Renal cortical epithelial cell (primary cell): Measurements from ENCODE around the gene HNRNPM. TPM values are rescaled to one million over a fixed set of nuclear protein-coding genes. Genes with fewer than 3 reads are reported as not detected.

Source experiments
- DNase-seq: peaks from one replicate; pipeline ENCODE4 v3.0.0-alpha.2; 2011; ENCODE audit warnings: low read depth
- total RNA-seq: library from RNA; depleted of rRNA; stranded (reverse); fragments of >200 nt; gene quantifications from 2 replicates; pipeline ENCODE4 v1.2.3, GENCODE V29; 2014

The HNRNPM gene
- total RNA-seq, 1 donor from 2014 or later: 98.8 TPM

- no peak for DNase-seq
Observed at GRCh38 chr19:8487137-8487851, 42.5 kb downstream of the HNRNPM start.

- no peak for DNase-seq
Observed at GRCh38 chr19:8488365-8488764, 43.6 kb downstream of the HNRNPM start.

- no peak for DNase-seq
Observed at GRCh38 chr19:8489561-8490394, 45.0 kb downstream of the HNRNPM start.

- DNase-seq: no peak
Observed at GRCh38 chr19:8490395-8490760, 45.6 kb downstream of the HNRNPM start.

- no peak for DNase-seq
Observed at GRCh38 chr19:8490873-8491272, 46.1 kb downstream of the HNRNPM start.

- no peak for DNase-seq
Observed at GRCh38 chr19:8491574-8491973, 46.8 kb downstream of the HNRNPM start.

- no peak for DNase-seq
Observed at GRCh38 chr19:8494158-8494557, 49.4 kb downstream of the HNRNPM start.

- DNase-seq: no peak
Observed at GRCh38 chr19:8498295-8498694, 53.5 kb downstream of the HNRNPM start.

GRCh38 chr19:8499048-8499833, 54.5 kb downstream of the HNRNPM start:
- DNase-seq: no peak

GRCh38 chr19:8500158-8500557, 55.4 kb downstream of the HNRNPM start:
- DNase-seq: no peak

- DNase-seq: no peak
Observed at GRCh38 chr19:8501516-8501915, 56.7 kb downstream of the HNRNPM start.

- DNase-seq: no peak
Observed at GRCh38 chr19:8501981-8502380, 57.2 kb downstream of the HNRNPM start.

GRCh38 chr19:8503510-8503909, 58.7 kb downstream of the HNRNPM start:
- DNase-seq: no peak

GRCh38 chr19:8504171-8504570, 59.4 kb downstream of the HNRNPM start:
- DNase-seq: no peak

- no peak for DNase-seq
Observed at GRCh38 chr19:8504919-8505318, 60.1 kb downstream of the HNRNPM start.

- peak; percentile 24 for DNase-seq
Observed at GRCh38 chr19:8505680-8506401, 61.1 kb downstream of the HNRNPM start.

- DNase-seq: no peak
Observed at GRCh38 chr19:8506402-8506957, 61.7 kb downstream of the HNRNPM start.

GRCh38 chr19:8510589-8511115, 65.9 kb downstream of the HNRNPM start:
- DNase-seq: no peak

GRCh38 chr19:8511573-8512101, 66.9 kb downstream of the HNRNPM start:
- no peak for DNase-seq

GRCh38 chr19:8512115-8512967, 67.6 kb downstream of the HNRNPM start:
- no peak for DNase-seq
